ENCODE measurements around the gene C1GALT1. TPM values are rescaled to one million over a fixed set of nuclear protein-coding genes. Genes with fewer than 3 reads are reported as not detected.

C1GALT1 gene
- total and polyA plus RNA-seq, 2 experiments from 2014 or later, result 38.7 to 71.8 TPM

DNA sequence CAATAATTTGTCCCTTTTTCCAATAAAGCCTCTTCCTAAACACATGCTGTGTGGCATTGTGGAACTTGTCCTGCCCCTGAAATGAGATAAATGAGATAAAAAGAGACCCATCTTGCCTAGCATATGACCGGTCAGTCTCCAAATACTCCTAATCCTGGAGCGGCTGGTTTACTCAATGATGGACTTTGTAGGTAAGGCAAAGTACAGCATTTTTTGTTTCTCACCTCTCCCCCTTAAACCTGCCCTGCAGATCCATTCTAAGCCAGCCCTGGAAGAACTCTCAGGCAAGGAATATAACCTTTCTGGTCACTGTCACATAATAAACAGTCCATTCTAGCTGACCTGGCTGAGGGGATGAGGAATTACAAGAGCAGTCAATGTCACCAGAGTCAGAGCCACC is 110.7 kb downstream of the C1GALT1 start:
- TF ChIP-seq EZH2phosphoT487 (IDR thresholded peaks at IDR 0.05; ENCODE audit: low read depth, severe bottlenecking, unreplicated experiment), result no peak
- TF ChIP-seq EZH2 (IDR thresholded peaks at IDR 0.05; ENCODE audit: borderline replicate concordance), result no peak
- TF ChIP-seq, protein P1, sequence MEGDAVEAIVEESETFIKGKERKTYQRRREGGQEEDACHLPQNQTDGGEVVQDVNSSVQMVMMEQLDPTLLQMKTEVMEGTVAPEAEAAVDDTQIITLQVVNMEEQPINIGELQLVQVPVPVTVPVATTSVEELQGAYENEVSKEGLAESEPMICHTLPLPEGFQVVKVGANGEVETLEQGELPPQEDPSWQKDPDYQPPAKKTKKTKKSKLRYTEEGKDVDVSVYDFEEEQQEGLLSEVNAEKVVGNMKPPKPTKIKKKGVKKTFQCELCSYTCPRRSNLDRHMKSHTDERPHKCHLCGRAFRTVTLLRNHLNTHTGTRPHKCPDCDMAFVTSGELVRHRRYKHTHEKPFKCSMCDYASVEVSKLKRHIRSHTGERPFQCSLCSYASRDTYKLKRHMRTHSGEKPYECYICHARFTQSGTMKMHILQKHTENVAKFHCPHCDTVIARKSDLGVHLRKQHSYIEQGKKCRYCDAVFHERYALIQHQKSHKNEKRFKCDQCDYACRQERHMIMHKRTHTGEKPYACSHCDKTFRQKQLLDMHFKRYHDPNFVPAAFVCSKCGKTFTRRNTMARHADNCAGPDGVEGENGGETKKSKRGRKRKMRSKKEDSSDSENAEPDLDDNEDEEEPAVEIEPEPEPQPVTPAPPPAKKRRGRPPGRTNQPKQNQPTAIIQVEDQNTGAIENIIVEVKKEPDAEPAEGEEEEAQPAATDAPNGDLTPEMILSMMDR (IDR thresholded peaks at IDR 0.05; ENCODE audit: poor library complexity), result no peak
- no peaks in the 10 kb centered on the region for H3K9me3 ChIP-seq (ENCODE audit: low read depth)
- no peaks in the 10 kb centered on the region for H4K20me1 ChIP-seq (ENCODE audit: insufficient read depth, poor library complexity, severe bottlenecking)
- no peaks in the 10 kb centered on the region for H3K79me2 ChIP-seq
- H3K36me3 ChIP-seq (replicated peaks; ENCODE audit: insufficient read depth, low read depth), result no peaks in the 10 kb centered on the region
- no peaks in the 10 kb centered on the region for H3K4me1 ChIP-seq (ENCODE audit: insufficient read depth)
- H3K9me2 ChIP-seq (replicated peaks; ENCODE audit: insufficient read depth), result no peaks in the 10 kb centered on the region
- no peak overlapping the region for H3K27ac ChIP-seq
- WGBS (ENCODE audit: low lambda C conversion rate, missing lambda C conversion rate), result 82% methylated on average over 2 of the region's 2 CpGs
- H2AFZ ChIP-seq, result no peak overlapping the region
- H3K4me3 ChIP-seq, result no peak overlapping the region
- H3K27me3 ChIP-seq, result no peaks in the 10 kb centered on the region
- DNase-seq (ENCODE audit: low spot score), result no peak
- no peak overlapping the region for H3K4me2 ChIP-seq

GRCh38 chr7:7294911-7295310 is 112.6 kb downstream of the C1GALT1 start:
- no peaks in the 10 kb centered on the region for H3K27me3 ChIP-seq
- TF ChIP-seq EZH2phosphoT487 (IDR thresholded peaks at IDR 0.05; ENCODE audit: low read depth, severe bottlenecking, unreplicated experiment) (no peak), EZH2 (IDR thresholded peaks at IDR 0.05; ENCODE audit: borderline replicate concordance) (no peak)
- TF ChIP-seq, protein P1 (IDR thresholded peaks at IDR 0.05; ENCODE audit: poor library complexity), result no peak
- H3K9me2 ChIP-seq (replicated peaks; ENCODE audit: insufficient read depth), result no peaks in the 10 kb centered on the region
- DNase-seq (ENCODE audit: low spot score), result no peak
- no peaks in the 10 kb centered on the region for H3K36me3 ChIP-seq (replicated peaks; ENCODE audit: insufficient read depth, low read depth)
- no peaks in the 10 kb centered on the region for H4K20me1 ChIP-seq (ENCODE audit: insufficient read depth, poor library complexity, severe bottlenecking)
- no peaks in the 10 kb centered on the region for H3K79me2 ChIP-seq
- H3K4me3 ChIP-seq, result no peak overlapping the region
- no peaks in the 10 kb centered on the region for H3K4me1 ChIP-seq (ENCODE audit: insufficient read depth)
- H3K27ac ChIP-seq, result no peak overlapping the region
- H3K4me2 ChIP-seq, result no peak overlapping the region
- 76% methylated on average over 4 of the region's 4 CpGs for WGBS (ENCODE audit: low lambda C conversion rate, missing lambda C conversion rate)
- no peaks in the 10 kb centered on the region for H3K9me3 ChIP-seq (ENCODE audit: low read depth)
- H2AFZ ChIP-seq, result no peak overlapping the region

All from hepatocyte (in vitro differentiated cells).